HCT116 (cell line): ENCODE measurements around the gene SCN2A.

Source experiments
- POLR2A ChIP-seq: IDR thresholded peaks from 2 replicates; pipeline ENCODE4 v1.7.0; 2011; ENCODE audit warnings: borderline replicate concordance; ENCODE audit not compliant: insufficient read depth, insufficient read length; ENCODE audit errors: extremely low read depth
- YY1 ChIP-seq: IDR thresholded peaks from 2 replicates; pipeline ENCODE4 v1.6.1; 2011; ENCODE audit warnings: low read length, low read depth, moderate library complexity, mild to moderate bottlenecking; ENCODE audit not compliant: insufficient replicate concordance; ENCODE audit errors: extremely low read depth

GRCh38 chr2:165313509-165313908 is 74.3 kb downstream of the SCN2A start:
- TF ChIP-seq YY1 (no peak), POLR2A (no peak)
